ENCODE results near the gene ABHD16A.

Gene ABHD16A

DNA sequence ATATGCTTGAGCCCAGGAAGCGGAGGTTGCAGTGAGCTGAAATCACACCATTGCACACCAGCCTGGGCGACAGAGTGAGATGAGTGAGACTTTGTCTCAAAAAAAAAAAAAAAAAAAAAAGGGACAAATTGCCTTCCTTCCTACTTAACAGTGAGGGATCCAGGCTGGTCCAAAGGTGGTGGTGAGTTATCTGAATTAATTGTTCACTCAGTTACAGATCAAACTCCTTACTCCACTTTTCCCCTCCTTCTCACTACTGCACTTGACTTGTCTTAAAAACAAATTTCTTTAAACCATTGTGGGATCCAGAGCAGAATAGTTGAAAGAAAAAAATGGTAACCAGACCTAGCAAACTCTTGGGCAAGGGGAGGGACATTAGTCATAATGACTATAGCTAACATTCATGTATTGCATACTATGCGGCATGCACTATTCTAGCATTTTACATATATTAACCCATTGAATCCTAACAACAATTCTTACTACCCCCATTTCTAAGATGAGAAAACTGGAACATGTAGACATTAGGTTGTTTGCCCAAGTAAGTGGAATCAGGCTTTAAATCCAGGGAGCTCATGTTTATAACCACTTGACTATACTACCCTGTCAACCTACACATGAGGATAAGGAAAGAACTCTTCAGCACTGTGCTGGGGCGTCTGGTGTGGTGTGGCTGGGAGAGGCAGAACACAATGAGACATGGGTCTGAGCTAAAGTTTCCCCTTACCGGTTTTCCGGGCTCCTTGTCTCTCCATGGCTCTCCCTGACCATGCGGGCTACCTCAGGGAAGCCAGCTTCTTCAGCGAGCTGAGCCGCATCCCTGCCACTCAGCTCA is 39.8 kb downstream of the ABHD16A start:
- DNase-seq (ENCODE audit: low read depth in 2 of 3, low spot score in 1 of 3) = no peak

DNA sequence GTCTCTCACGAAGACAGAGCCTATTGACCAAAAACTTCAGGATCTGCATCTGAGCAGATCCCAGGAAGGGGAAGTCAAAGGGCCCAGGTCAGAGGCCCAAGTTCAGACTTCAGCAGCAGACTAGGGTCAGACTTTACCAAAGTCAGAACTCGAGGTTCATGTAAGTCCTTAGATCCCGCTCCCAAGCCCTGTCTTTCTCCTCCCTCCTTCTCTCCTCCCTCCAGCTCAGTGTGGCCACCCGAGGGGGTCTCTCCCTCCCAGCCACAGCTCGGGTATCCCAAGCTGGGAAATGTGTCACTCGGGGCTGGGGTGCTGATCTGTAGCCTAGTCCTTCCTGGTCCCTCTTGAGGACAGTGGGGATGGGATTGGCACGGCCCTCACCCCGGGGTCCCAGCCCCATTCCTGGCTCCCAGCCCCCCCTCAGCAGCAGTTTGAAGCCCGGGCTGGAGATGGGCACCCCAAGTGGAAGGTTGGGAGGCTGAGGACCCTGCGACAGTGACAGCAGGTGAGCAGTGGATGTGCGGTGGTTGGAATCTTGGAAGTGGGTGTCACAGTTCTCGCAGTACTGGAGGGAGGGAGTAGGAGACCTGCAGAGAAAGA is 40.9 kb downstream of the ABHD16A start:
- DNase-seq (ENCODE audit: low read depth in 2 of 3, low spot score in 1 of 3) = no peak

DNA sequence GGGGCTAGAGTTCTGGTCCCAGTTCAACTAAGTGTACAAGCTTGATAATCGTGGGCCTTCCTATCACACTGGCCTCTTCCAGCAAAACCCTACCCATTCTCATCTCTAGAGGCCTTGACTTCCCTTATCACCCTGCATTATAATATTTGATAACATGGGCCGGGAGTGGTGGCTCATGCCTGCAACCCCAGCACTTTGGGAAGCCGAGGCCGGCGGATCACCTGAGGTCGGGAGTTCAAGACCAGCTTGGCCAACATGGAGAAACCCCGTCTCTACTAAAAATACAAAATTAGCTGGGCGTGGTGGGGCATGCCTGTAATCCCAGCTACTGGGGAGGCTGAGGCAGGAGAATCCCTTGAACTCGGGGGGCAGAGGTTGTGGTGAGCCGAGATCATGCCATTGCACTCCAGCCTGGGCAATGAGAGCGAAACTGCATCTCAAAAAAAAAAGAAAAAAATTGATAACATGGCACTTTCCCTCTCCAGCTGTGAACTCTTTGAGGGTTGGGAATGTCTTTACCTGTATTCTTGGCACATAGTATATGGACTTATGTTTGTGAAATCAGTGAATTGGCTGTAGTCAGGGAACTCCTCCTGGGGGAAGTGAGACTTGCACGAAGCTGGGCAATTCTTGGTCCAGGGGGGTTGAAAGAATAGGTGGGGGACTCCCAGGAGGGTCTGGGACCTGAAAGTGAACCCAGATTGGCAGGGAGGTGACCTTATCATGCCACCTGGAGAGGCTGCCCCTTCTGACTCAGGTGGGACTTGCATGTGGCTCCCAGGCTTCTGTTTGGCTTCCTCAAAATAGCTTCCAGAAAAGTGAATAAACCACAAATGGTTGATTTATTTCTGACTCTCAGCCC is 41.6 kb downstream of the ABHD16A start:
- no peak for DNase-seq (ENCODE audit: low read depth in 2 of 3, low spot score in 1 of 3)

DNA sequence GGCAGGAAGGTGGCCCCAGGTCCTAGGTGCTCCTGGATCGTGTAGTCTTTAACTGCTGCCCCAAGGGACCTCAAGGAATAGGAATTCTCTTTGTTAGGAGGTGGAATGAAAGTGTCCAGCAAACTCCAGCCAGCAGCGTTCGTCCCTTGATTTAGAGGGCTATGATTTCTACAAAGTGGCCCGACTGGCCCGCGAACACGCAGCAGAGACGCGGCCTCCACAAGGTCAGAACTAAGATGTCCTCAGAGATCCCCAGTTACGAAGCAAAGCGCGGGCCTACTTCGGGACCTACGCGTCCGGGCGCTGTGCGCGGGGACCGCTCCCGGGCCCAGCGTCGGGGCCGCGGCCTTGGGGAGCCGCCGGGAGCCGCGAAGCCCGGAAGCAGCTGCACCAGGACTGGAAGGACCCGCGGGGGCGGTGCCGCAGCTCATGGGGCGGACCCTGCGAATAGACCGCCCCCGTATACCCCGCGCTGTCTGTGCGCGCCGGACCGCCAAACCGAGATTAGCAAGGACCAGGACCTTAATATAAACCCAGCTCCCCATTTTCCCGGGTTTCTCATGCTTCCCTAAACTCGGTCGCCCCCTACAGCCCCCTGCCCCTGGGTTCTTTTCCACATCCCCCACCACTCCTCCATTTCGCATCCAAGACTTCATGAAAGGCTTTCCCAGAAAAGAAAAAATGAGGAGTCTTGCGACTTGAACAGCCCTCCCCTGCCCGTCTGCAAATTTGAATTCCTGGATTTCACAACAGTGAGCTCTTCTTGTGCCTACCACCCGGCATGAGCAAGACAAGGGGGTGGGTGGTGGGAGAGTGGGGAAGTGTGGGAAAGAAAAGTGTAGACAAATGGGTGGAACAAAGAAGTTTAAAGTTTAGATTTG is 42.5 kb downstream of the ABHD16A start, which contains the start of gene C6orf47:
C6orf47 (minus strand) TSS at position 398 of the 881 bp plus-strand sequence. CDS start 831 bp downstream, outside the sequence.
- peak; percentile 42 to 78 (median 57) for DNase-seq (ENCODE audit: low read depth in 2 of 3, low spot score in 1 of 3)

- no peak for DNase-seq (ENCODE audit: low read depth in 2 of 3, low spot score in 1 of 3)
Observed at GRCh38 chr6:31659649-31660380, 43.3 kb downstream of the ABHD16A start.

GRCh38 chr6:31658983-31659648 is 44.0 kb downstream of the ABHD16A start:
- DNase-seq (ENCODE audit: low read depth in 2 of 3, low spot score in 1 of 3) = no peak

DNA sequence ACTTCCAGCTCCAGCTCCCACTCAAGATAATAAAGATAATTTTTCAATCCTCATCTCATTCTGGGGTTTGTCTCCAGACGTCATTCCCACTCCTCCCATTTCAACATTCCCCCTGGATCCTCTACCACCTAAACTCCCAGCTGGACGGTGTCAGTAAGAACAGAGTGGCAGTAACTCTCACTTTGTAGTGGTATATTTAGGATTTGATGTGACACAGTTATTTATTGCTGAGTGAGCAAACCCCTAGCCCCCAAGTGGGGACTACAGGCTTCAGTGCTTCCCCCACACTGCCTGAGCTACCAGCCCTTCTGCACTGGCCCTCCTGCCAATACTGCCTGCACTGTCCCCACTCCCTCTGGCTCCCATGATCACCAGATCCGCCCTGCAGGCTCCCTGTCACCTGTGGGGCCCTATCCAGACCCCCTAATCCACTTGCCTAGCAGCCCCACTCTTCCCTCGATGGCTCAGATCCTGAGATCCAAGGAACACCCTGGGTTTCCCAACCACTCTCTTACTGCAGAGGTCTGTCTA is 44.9 kb downstream of the ABHD16A start:
- DNase-seq (ENCODE audit: low read depth in 2 of 3, low spot score in 1 of 3) = no peak

DNA sequence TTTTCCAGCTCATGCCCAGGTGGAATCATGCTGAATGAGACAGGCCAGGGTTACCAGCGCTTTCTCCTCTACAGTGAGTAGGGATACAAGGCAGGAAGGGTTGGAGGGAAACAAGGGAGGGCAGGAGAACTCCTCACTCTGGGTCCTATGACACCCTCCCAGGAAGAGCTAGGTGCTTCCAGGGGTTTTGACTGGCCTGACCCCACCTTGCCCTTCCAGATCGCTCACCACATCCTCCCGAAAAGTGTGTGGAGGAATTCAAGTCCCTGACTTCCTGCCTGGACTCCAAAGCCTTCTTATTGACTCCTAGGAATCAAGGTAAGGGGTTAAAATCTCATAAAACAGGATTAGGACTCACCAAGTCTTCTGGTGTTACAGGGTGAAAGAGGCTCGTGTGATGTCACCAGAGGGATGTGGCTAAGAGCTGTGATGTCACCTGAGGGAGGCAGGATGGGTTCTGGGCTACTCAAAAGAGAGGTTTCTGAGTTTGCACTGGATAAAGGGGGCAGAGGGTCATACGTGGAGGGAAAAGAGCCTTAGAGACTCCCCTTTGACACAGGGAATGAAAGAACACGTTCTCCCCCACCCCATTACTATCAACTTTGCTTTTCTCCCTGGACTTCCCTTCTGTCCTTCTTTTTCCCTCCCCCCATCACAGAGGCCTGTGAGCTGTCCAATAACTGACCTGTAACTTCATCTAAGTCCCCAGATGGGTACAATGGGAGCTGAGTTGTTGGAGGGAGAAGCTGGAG is 45.5 kb downstream of the ABHD16A start:
- no peak for DNase-seq (ENCODE audit: low read depth in 2 of 3, low spot score in 1 of 3)

- no peak for DNase-seq (ENCODE audit: low read depth in 2 of 3, low spot score in 1 of 3)
Observed at GRCh38 chr6:31655349-31656237, 47.5 kb downstream of the ABHD16A start, which contains the start of gene APOM. TSS of gene APOM (plus strand) at chr6:31655894. CDS start at chr6:31655967, 73 bp downstream.

- DNase-seq (ENCODE audit: low read depth in 2 of 3, low spot score in 1 of 3) = no peak
Observed at GRCh38 chr6:31654574-31655348, 48.4 kb downstream of the ABHD16A start.

DNA sequence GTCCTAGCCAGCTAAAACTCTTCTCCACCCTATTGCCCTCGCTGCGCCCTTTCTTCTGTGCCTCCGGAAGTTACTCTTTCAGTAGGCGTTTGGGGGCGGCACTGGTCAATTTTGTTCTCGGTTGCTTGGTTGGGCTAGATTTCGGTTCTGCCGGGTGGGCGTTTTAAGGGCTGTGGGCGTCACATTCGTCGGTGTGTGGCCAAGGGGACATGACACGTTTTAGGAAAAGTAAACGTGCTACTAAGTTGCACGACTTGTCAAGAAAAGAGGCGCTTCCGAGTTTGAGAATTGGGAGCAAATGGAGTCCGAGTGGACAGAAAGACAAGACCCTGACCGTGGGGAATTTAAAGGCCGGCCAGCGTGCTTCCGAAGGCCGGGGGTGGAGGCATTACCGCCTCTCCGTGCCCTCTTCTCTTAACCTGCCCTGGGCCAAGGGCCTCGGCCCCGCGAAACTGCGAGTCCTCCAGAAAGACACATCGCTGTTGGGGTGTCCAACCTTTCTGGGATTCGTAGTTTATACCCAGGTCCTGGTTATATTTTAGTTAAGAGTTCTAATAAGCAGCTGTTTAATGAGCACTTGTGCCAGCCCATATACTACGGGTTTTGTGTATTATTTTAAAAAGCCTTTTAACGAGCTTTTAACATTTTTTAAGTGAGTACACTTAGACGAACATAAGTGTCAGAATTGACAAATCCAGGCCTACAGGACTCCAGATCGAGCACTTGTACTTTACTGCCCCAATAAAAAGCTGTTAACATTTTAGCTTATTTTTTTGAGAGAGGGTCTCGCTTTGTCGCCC is 50.0 kb downstream of the ABHD16A start:
- peak in 2 of 3 donors; percentile 76 to 79 for DNase-seq (ENCODE audit: low read depth in 2 of 3, low spot score in 1 of 3)

DNA sequence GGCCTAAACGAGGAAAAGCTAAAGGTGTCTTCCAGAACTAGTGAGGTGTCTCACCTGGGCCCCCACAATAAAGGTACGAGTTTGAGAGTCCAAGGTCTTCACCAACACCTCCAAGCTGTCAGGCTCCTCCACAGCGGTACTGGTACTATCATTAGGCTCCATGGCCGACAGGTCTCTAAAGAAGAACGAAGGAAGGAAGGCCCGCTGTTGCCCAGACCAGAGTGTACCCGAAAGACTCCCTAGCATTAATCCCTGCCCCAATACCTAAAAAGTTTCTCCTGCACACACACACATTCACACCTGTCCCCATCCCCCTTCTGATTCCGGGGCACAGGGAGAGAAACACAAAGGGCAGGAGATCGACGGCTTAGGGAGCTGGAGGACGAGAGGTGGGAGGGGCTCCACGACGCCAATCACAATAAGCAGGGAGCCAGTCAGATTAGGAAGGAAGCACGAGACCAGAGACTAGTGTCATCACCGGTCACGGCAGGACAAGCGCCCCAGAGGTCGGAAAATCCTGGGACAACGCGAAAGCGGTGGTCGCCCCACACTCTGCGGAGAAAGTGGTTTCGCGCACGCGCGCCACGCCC is 51.4 kb downstream of the ABHD16A start:
- DNase-seq (ENCODE audit: low read depth in 2 of 3, low spot score in 1 of 3) = peak in 1 of 3 donors; percentile 49

DNA sequence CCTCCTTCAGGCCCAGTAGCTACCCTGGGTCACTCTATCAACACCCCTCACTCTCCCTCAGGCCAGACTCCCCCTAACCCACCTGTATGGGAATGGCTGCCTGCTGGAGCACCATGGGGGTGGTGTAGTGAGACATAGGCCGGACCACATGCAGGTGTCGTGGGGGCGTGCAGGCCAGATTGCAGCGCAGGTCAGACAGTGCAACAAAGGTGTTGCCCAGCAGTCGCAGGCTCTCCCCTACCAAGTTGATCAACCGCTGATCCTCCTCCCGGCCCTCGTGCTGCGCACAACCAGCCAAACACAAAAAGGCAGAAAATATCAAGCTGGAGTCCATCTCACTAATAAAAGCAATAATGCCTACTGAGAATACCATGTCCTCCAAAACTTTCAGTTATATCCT is 57.8 kb downstream of the ABHD16A start:
- no peak for DNase-seq (ENCODE audit: low read depth in 2 of 3, low spot score in 1 of 3)

GRCh38 chr6:31643818-31644454 is 59.2 kb downstream of the ABHD16A start:
- no peak for DNase-seq (ENCODE audit: low read depth in 2 of 3, low spot score in 1 of 3)
